Bronchial epithelial cell (primary cell): Measurements from ENCODE around the gene GNG7. TPM values are rescaled to one million over a fixed set of nuclear protein-coding genes. Genes with fewer than 3 reads are reported as not detected.
"Not testable (repeated sequence)": the region's sequence is repeated elsewhere in the genome, so short reads cannot be mapped to it uniquely, and the experiment has no call there.

Source experiments
- DNase-seq: peaks from one replicate; pipeline ENCODE4 v3.0.0-alpha.2; 2010; ENCODE audit warnings: low read depth
- FAIRE-seq: peaks from 2 replicates; lab custom pipeline; 2011; peaks lifted over from hg19 to GRCh38; lab: Jason Lieb, UNC
- H3K27me3 ChIP-seq: 2 replicates; pipeline ENCODE4 v1.5.1; 2011; ENCODE audit warnings: low read length; ENCODE audit not compliant: control insufficient read depth, insufficient read depth
- H3K36me3 ChIP-seq: 2 replicates; pipeline ENCODE4 v1.5.1; 2011; ENCODE audit warnings: low read length; ENCODE audit not compliant: control insufficient read depth, insufficient read depth
- H3K4me3 ChIP-seq: 2 replicates; pipeline ENCODE4 v1.5.1; 2011; ENCODE audit warnings: mild to moderate bottlenecking, low read depth, low read length, control low read depth
- CTCF ChIP-seq: IDR thresholded peaks from 2 replicates; pipeline ENCODE4 v1.5.1; 2011; ENCODE audit warnings: mild to moderate bottlenecking, moderate library complexity, low read length, control low read depth, inconsistent platforms; ENCODE audit not compliant: insufficient read depth, severe bottlenecking
- total RNA-seq: library from RNA; depleted of rRNA; stranded (reverse); fragments of >200 nt; gene quantifications from 2 replicates; pipeline ENCODE4 v1.2.1, GENCODE V29; 2014

The GNG7 gene
- total RNA-seq, 1 donor from 2014 or later = under 0.01 TPM

DNA sequence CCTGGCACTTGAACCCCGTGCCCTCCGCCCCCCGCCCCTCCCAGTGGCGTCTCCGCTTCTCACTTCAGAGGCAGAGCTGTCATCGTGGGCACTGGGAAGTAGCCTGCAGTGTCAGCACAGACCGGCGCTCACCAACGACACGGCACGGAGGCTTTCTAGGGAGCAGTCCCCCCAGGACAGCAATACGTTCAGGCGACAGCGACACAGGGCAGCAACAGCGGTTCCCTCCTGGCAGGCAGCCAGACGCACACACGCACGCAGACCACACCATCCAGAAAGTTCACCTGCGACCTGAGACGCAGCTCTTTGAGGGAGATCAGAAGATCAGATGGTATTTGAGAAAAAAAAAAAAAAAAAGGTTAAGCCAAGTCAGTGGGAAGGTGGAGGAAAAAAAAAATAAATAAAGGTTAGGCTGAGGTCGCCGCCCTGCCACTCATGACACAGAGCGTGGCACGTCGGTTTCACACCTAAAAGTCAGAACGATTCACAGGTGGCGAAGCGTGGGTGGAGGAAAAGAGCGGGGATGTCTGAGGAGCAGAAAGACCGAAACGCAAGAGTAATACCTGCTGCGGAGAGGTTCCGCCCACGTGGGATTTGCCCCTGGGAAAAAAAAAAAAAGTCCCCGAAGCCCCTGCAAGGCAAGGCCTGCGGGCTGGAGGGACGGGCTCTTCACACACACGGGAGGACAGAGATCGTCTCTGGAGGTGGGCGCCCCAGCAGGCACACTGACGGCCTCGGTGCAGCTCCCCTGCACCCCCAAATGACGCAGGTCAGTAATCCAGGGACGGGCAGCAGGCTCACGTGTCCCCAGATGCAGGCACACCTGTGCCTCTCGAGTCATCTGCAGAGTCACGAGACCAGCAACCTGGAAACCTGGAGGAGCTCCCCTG is 94.5 kb downstream of the GNG7 start:
- no peaks in the 10 kb centered on the region for H3K36me3 ChIP-seq
- TF ChIP-seq CTCF = no peak

DNA sequence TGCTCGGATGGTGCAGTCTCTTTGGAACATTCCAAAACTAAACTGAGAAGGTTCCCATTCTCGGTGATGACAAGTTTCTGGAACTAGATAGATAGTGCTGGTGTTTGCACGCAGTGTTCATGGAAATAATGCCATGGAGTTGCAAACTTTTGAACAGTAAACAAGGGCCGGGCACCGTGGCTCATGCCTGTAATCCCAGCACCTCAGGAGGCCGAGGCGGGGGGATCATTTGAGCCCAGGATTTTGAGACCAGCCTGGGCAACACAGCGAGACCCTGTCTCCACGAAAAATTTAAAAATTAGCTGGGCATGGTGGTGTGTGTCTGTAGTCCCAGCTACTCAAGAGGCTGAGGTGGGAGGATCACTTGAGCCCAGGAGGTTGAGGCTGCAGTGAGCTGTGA is 95.7 kb downstream of the GNG7 start:
- H3K4me3 ChIP-seq, DNase-seq, H3K27me3 ChIP-seq, H3K36me3 ChIP-seq, FAIRE-seq: not testable (repeated sequence)

More for the DNA sequence above, 94.5 kb downstream of the GNG7 start:
- FAIRE-seq (no peak), DNase-seq (no peak)
- Histone ChIP-seq H3K27me3 (no peaks in the 10 kb centered on the region), H3K4me3 (no peak overlapping the region)

DNA sequence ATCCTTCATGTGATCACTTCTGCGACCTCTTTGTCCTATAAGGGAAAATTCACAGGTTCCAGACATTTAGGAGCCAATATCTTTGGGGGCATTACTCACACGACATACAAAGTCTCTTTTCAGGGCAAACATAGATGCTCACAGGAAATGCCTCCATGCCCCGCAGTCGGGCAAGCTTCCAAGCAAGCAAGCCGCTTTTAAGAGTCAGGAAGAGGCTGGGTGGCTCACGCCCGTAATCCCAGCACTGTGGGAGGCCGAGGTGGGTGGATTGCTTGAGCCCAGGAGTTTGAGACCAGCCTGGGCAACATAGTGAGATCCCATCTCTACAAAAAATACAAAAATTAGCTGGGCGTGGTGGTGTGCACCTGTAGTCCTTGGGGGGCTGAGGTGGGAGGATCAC is 96.6 kb downstream of the GNG7 start:
- not testable (repeated sequence) for H3K36me3 ChIP-seq, H3K4me3 ChIP-seq, FAIRE-seq, DNase-seq, H3K27me3 ChIP-seq

- H3K36me3 ChIP-seq = no peaks in the 10 kb centered on the region
- no peak for FAIRE-seq
- no peak for TF ChIP-seq CTCF
Measured at GRCh38 chr19:2604747-2605329, 97.7 kb downstream of the GNG7 start.

GRCh38 chr19:2603334-2603733 is 99.2 kb downstream of the GNG7 start:
- FAIRE-seq (no peak), DNase-seq (no peak)
- H3K4me3 ChIP-seq = no peak overlapping the region
- no peak for TF ChIP-seq CTCF
- no peaks in the 10 kb centered on the region for H3K27me3 ChIP-seq
- no peaks in the 10 kb centered on the region for H3K36me3 ChIP-seq

More at GRCh38 chr19:2604747-2605329, 97.7 kb downstream of the GNG7 start:
- DNase-seq = no peak
- Histone ChIP-seq H3K27me3 (no peaks in the 10 kb centered on the region), H3K4me3 (no peak overlapping the region)

GRCh38 chr19:2602391-2603181 is 99.9 kb downstream of the GNG7 start:
- H3K4me3 ChIP-seq = peak overlapping the region; percentile 3
- no peak for FAIRE-seq

More at GRCh38 chr19:2602391-2603181, 99.9 kb downstream of the GNG7 start:
- Histone ChIP-seq H3K27me3 (no peaks in the 10 kb centered on the region), H3K36me3 (no peaks in the 10 kb centered on the region)
- DNase-seq = peak; percentile 52
- no peak for TF ChIP-seq CTCF
